HFFc6 (cell line): ENCODE results near the gene FDPS. TPM values are rescaled to one million over a fixed set of nuclear protein-coding genes. Genes with fewer than 3 reads are reported as not detected.

Experiments
- DNase-seq: peaks from one replicate; pipeline ENCODE4 v3.0.0-alpha.2; 2018
- H3K27ac Mint-ChIP-seq: 2 replicates; pipeline ENCODE4 v1.8.0; 2020; ENCODE audit warnings: mild to moderate bottlenecking, mixed read lengths
- H3K27me3 Mint-ChIP-seq: 2 replicates; pipeline ENCODE4 v1.8.0; 2021; ENCODE audit warnings: mild to moderate bottlenecking, moderate library complexity, mixed read lengths; ENCODE audit not compliant: insufficient read depth
- H3K36me3 Mint-ChIP-seq: 2 replicates; pipeline ENCODE4 v1.8.0; 2021; ENCODE audit warnings: low read depth, mixed read lengths
- H3K4me1 Mint-ChIP-seq: 2 replicates; pipeline ENCODE4 v1.8.0; 2020; ENCODE audit warnings: low read depth, mixed read lengths
- H3K4me3 Mint-ChIP-seq: 2 replicates; pipeline ENCODE4 v1.8.0; 2020; ENCODE audit warnings: mild to moderate bottlenecking, moderate library complexity, mixed read lengths
- H3K9me3 Mint-ChIP-seq: 2 replicates; pipeline ENCODE4 v1.8.0; 2020; ENCODE audit warnings: mild to moderate bottlenecking, mixed read lengths
- total RNA-seq, 6 experiments: library from RNA; stranded (reverse); fragmentation: NEBNext Ultra II Directional; extraction: Animal tissue kit (Norgen Biotek cat#: 25700); gene quantifications; 2 replicates in 1 of 6; 3 replicates in 5 of 6; pipeline ENCODE4 v1.2.3, GENCODE V29; 2021
- TF ChIP-seq, protein P1 (sequence below): fragments of 200-600 bp; sonication (generic); IDR thresholded peaks from 2 replicates; pipeline ENCODE4 v1.5.0; 2021; ENCODE audit warnings: antibody characterized with exemption, mild to moderate bottlenecking

Gene FDPS
- total RNA-seq, 6 experiments from 2014 or later, result 117 to 147 (median 127) TPM

- Mint-ChIP-seq H3K27me3 (no peaks in the 10 kb centered on the region; the same call in 1 of the 2 replicates), H3K4me1 (peaks cover 26% of the 10 kb centered on the region), H3K27ac (no peak overlapping the region), H3K4me3 (no peak overlapping the region), H3K36me3 (no peaks in the 10 kb centered on the region), H3K9me3 (no peaks in the 10 kb centered on the region)
- no peak for DNase-seq
- TF ChIP-seq, protein P1, sequence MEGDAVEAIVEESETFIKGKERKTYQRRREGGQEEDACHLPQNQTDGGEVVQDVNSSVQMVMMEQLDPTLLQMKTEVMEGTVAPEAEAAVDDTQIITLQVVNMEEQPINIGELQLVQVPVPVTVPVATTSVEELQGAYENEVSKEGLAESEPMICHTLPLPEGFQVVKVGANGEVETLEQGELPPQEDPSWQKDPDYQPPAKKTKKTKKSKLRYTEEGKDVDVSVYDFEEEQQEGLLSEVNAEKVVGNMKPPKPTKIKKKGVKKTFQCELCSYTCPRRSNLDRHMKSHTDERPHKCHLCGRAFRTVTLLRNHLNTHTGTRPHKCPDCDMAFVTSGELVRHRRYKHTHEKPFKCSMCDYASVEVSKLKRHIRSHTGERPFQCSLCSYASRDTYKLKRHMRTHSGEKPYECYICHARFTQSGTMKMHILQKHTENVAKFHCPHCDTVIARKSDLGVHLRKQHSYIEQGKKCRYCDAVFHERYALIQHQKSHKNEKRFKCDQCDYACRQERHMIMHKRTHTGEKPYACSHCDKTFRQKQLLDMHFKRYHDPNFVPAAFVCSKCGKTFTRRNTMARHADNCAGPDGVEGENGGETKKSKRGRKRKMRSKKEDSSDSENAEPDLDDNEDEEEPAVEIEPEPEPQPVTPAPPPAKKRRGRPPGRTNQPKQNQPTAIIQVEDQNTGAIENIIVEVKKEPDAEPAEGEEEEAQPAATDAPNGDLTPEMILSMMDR, result no peak
These were observed 29.4 kb upstream of the FDPS start for GRCh38 chr1:155279268-155279667.

DNA sequence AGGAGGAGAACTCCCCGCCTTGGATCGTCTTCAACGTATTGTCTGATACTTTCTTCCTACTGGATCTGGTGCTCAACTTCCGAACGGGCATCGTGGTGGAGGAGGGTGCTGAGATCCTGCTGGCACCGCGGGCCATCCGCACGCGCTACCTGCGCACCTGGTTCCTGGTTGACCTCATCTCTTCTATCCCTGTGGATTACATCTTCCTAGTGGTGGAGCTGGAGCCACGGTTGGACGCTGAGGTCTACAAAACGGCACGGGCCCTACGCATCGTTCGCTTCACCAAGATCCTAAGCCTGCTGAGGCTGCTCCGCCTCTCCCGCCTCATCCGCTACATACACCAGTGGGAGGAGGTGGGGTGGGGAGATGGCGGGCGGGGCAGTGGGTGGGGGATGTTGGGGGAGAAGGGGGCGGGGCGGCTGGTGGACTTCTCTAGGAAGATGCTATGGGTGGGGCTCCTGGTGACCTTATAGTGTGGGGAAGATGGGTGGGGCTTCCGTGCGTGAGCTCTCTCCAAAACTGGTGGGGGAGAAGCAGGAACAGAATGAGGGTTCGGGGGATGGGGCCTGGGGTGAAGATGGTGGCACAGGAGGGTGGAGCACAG lies 26.1 kb upstream of the FDPS start:
- no peaks in the 10 kb centered on the region for H3K9me3 Mint-ChIP-seq
- DNase-seq, result no peak
- H3K27ac Mint-ChIP-seq, result no peak overlapping the region
- TF ChIP-seq, protein P1, result no peak
- H3K4me1 Mint-ChIP-seq, result peaks cover 16% of the 10 kb centered on the region
- peaks cover 5% of the 10 kb centered on the region for H3K27me3 Mint-ChIP-seq
- no peak overlapping the region for H3K4me3 Mint-ChIP-seq
- no peaks in the 10 kb centered on the region for H3K36me3 Mint-ChIP-seq

DNA sequence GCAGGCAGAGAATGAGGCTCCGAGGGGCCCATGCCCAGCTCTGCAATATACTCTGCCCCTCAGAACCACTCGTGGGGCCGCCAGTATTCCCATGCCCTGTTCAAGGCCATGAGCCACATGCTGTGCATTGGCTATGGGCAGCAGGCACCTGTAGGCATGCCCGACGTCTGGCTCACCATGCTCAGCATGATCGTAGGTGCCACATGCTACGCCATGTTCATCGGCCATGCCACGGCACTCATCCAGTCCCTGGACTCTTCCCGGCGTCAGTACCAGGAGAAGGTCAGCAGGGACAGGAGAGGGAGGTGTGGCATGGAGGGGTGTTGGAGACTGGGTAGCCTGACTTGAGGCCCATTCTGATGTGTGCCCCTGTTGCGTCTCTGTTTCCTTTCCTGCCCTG lies 24.2 kb upstream of the FDPS start:
- Mint-ChIP-seq H3K9me3 (no peaks in the 10 kb centered on the region), H3K4me3 (no peak overlapping the region), H3K27me3 (peaks cover 6% of the 10 kb centered on the region), H3K27ac (no peak overlapping the region), H3K4me1 (peaks cover 4% of the 10 kb centered on the region), H3K36me3 (no peaks in the 10 kb centered on the region)
- TF ChIP-seq, protein P1, result no peak
- no peak for DNase-seq

- Mint-ChIP-seq H3K9me3 (no peaks in the 10 kb centered on the region), H3K36me3 (no peaks in the 10 kb centered on the region), H3K27ac (no peak overlapping the region), H3K4me3 (no peak overlapping the region), H3K4me1 (no peaks in the 10 kb centered on the region), H3K27me3 (peaks cover 6% of the 10 kb centered on the region)
- no peak for DNase-seq
- TF ChIP-seq, protein P1, result no peak
These were observed 23.6 kb upstream of the FDPS start for GRCh38 chr1:155285063-155285462.

- DNase-seq, result no peak
- Mint-ChIP-seq H3K4me3 (no peak overlapping the region), H3K4me1 (no peaks in the 10 kb centered on the region), H3K27ac (no peak overlapping the region), H3K27me3 (peaks cover 6% of the 10 kb centered on the region), H3K36me3 (no peaks in the 10 kb centered on the region), H3K9me3 (no peaks in the 10 kb centered on the region)
- TF ChIP-seq, protein P1, result no peak
These were observed 23.0 kb upstream of the FDPS start for GRCh38 chr1:155285631-155286044.
